Type B pancreatic cell (in vitro differentiated cells): ENCODE results near the gene RRAGD. TPM values are rescaled to one million over a fixed set of nuclear protein-coding genes. Genes with fewer than 3 reads are reported as not detected.
"Not testable (repeated sequence)": the region's sequence is repeated elsewhere in the genome, so short reads cannot be mapped to it uniquely, and the experiment has no call there.

Experiments used
- DNase-seq: peaks from one replicate; pipeline ENCODE4 v3.0.0; 2021; ENCODE audit warnings: mixed read lengths; ENCODE audit not compliant: unreplicated experiment; ENCODE audit errors: extremely low spot score
- H3K27ac Mint-ChIP-seq: 2 replicates; pipeline ENCODE4 v1.8.0; 2021; ENCODE audit warnings: mild to moderate bottlenecking, mixed read lengths
- H3K27me3 Mint-ChIP-seq: 2 replicates; pipeline ENCODE4 v1.8.0; 2021; ENCODE audit warnings: mixed read lengths
- H3K36me3 Mint-ChIP-seq: 2 replicates; pipeline ENCODE4 v1.8.0; 2021; ENCODE audit warnings: mixed read lengths
- H3K4me1 Mint-ChIP-seq: one replicate; pipeline ENCODE4 v1.8.0; 2021; ENCODE audit warnings: mixed read lengths; ENCODE audit not compliant: unreplicated experiment
- H3K4me3 Mint-ChIP-seq: 2 replicates; pipeline ENCODE4 v1.8.0; 2021; ENCODE audit warnings: mild to moderate bottlenecking, mixed read lengths
- H3K9me3 Mint-ChIP-seq: 2 replicates; pipeline ENCODE4 v1.8.0; 2021; ENCODE audit warnings: mixed read lengths
- CTCF ChIP-seq: fragments of 200-600 bp; sonication (generic); conservative IDR thresholded peaks from 2 replicates; pipeline ENCODE4 v1.5.0; 2021; ENCODE audit warnings: antibody characterized with exemption, mild to moderate bottlenecking
- total RNA-seq: library from RNA; stranded (reverse); gene quantifications from 2 replicates; pipeline ENCODE4 v1.2.1, GENCODE V29; 2021; ENCODE audit warnings: low replicate concordance

RRAGD gene
- total RNA-seq, 1 donor from 2014 or later, result 18.0 TPM

DNA sequence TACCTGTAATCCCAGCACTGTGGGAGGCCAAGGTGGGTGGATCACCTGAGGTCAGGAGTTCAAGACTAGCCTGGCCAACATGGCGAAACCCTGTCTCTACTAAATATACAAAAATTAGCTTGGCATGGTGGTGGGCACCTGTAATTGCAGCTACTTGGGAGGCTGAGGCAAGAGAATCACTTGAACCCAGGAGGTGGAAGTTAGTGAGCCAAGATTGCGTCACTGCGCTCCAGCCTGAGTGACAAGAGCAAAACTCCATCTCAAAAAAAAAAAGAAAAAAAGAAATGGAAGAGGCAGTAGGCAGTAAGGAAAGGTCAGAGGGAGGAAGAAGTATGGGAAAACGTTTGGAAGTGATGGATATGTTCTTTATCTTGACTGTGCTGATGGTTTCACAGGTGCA, 14.2 kb downstream of the RRAGD start:
- DNase-seq, H3K4me3 Mint-ChIP-seq, H3K4me1 Mint-ChIP-seq, H3K9me3 Mint-ChIP-seq, H3K27ac Mint-ChIP-seq, H3K36me3 Mint-ChIP-seq, H3K27me3 Mint-ChIP-seq: not testable (repeated sequence)
- TF ChIP-seq CTCF, result peak; percentile 53

- DNase-seq, result no peak
- Mint-ChIP-seq H3K36me3 (no peaks in the 10 kb centered on the region), H3K9me3 (no peaks in the 10 kb centered on the region), H3K27ac (no peak overlapping the region), H3K4me3 (no peak overlapping the region), H3K27me3 (no peaks in the 10 kb centered on the region), H3K4me1 (no peaks in the 10 kb centered on the region)
- TF ChIP-seq CTCF, result no peak
These were observed 18.4 kb downstream of the RRAGD start for GRCh38 chr6:89393659-89394058.

- H3K4me3 Mint-ChIP-seq, result no peak overlapping the region
- no peak overlapping the region for H3K27ac Mint-ChIP-seq
- TF ChIP-seq CTCF, result no peak
- no peaks in the 10 kb centered on the region for H3K9me3 Mint-ChIP-seq
- H3K4me1 Mint-ChIP-seq, result no peaks in the 10 kb centered on the region
- H3K27me3 Mint-ChIP-seq, result no peaks in the 10 kb centered on the region
- H3K36me3 Mint-ChIP-seq, result no peaks in the 10 kb centered on the region
- DNase-seq, result no peak
These were observed 19.2 kb downstream of the RRAGD start for GRCh38 chr6:89392823-89393222.

DNA sequence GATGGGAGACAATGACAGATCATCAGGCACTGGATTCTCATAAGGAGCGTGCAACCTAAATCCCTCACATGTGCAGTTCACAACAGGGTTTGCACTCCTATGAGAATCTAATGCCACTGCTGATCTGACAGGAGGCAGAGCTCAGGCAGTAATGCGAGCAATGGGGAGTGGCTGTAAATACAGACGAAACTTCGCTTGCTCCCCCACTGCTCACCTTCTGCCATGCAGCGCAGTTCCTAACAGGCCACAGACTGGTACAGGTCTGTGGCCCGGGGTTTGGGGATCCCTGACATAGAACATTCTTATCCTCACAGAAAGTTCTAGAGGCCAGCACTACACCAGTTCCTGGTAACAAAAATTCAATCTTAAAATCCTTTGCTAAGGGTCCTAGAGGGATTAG, 23.2 kb downstream of the RRAGD start:
- TF ChIP-seq CTCF, result no peak
- H3K36me3 Mint-ChIP-seq, result peaks cover 3% of the 10 kb centered on the region
- no peak for DNase-seq
- no peak overlapping the region for H3K27ac Mint-ChIP-seq
- H3K27me3 Mint-ChIP-seq, result no peaks in the 10 kb centered on the region
- H3K4me1 Mint-ChIP-seq, result no peaks in the 10 kb centered on the region
- no peak overlapping the region for H3K4me3 Mint-ChIP-seq
- H3K9me3 Mint-ChIP-seq, result no peaks in the 10 kb centered on the region

DNA sequence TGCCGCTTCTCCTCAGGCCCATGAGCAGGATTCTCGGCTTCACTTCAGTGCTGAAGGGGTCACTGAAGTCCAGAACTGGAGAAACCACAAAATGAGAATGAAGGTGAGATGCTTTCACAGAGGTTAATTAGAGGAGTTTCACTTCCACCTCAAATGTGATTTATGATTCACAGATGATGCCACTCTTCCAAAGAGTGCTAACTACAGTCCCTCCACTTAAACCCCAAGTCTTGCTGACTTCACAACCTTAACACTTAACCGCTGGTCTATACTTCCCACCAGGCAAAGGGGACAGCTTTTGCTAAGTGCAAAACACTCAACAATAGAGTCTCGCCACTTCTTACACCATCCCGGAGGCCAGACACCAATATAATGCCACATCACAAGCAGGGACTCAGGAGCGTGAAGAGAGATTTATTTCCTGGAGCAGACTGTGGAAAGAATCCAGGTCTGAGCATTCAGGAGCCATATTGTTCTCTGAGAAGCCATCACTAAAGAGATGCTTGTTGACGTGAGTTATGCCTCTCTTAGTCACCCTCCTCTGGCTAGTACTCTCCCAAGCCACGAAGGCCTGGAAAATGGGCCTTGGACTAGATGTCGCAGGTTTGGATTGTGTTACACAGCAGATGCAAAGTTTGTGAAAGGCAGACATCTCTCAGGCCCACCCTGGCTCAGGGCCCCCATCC, 24.4 kb downstream of the RRAGD start:
- H3K36me3 Mint-ChIP-seq, result peaks cover 3% of the 10 kb centered on the region
- H3K27ac Mint-ChIP-seq, result no peak overlapping the region
- H3K27me3 Mint-ChIP-seq, result no peaks in the 10 kb centered on the region
- no peaks in the 10 kb centered on the region for H3K9me3 Mint-ChIP-seq
- no peak overlapping the region for H3K4me3 Mint-ChIP-seq
- H3K4me1 Mint-ChIP-seq, result no peaks in the 10 kb centered on the region
- no peak for TF ChIP-seq CTCF
- no peak for DNase-seq
